ENCODE measurements around the gene NOL3. TPM values are rescaled to one million over a fixed set of nuclear protein-coding genes. Genes with fewer than 3 reads are reported as not detected.

NOL3 gene
- total and polyA plus RNA-seq, 2 of the 4 experiments (the other 2 are of a cell fraction) = 6.1 to 17.2 TPM

- dilution Hi-C loops (cut with HindIII; ENCODE audit: low sequenced_read_pairs, unreplicated experiment) = no loop called here
- Histone ChIP-seq H3K9me1 (ENCODE audit: insufficient read depth, low read length) (peaks cover 10% of the 10 kb centered on the region), H2BK120ac (ENCODE audit: low read depth, low read length) (no peak overlapping the region), H2AK9ac (replicated peaks; ENCODE audit: low read depth, low read length, poor library complexity) (peak overlapping the region; percentile 73), H2AFZ (replicated peaks; ENCODE audit: low read length, poor library complexity) (no peak overlapping the region), H2BK5ac (ENCODE audit: low read depth, low read length, poor library complexity, severe bottlenecking) (no peak overlapping the region), H4K20me1 (ENCODE audit: insufficient read depth, low read length) (peaks cover 34% of the 10 kb centered on the region), H3K14ac (replicated peaks; ENCODE audit: low read depth, low read length) (no peak overlapping the region), H3K18ac (ENCODE audit: low read depth, low read length) (no peak overlapping the region), H2BK15ac (ENCODE audit: low read depth, low read length) (no peak overlapping the region), H3K4ac (ENCODE audit: low read depth, low read length) (no peak overlapping the region), H3K9me3 (ENCODE audit: control insufficient read depth, insufficient read depth, low read length) (no peaks in the 10 kb centered on the region), H3K4me1 (ENCODE audit: control insufficient read depth, insufficient read depth, low read length) (peaks cover 12% of the 10 kb centered on the region), H3K4me3 (ENCODE audit: insufficient read depth, low read depth, low read length) (no peak overlapping the region), H3K36me3 (ENCODE audit: control insufficient read depth, insufficient read depth, low read length) (peaks cover 11% of the 10 kb centered on the region; the same call in 1 of the 2 replicates), H2BK20ac (ENCODE audit: low read depth, low read length) (no peak overlapping the region), H3K56ac (ENCODE audit: extremely low read depth, insufficient read depth, low read length) (no peak overlapping the region), H2AK5ac (ENCODE audit: low read depth, low read length) (no peak overlapping the region), H4K5ac (ENCODE audit: low read depth, low read length) (no peak overlapping the region), H4K8ac (ENCODE audit: low read depth in 2 of 2, low read length in 2 of 2) (no peak overlapping the region), H3K9ac (ENCODE audit: low read depth, low read length) (no peak overlapping the region), H3K23ac (ENCODE audit: low read depth, low read length) (no peak overlapping the region), H3K4me2 (ENCODE audit: low read depth, low read length) (no peak overlapping the region), H3K27me3 (ENCODE audit: control insufficient read depth, insufficient read depth, low read length) (no peaks in the 10 kb centered on the region), H3K27ac (ENCODE audit: insufficient read depth, low read length) (no peak overlapping the region), H4K91ac (ENCODE audit: insufficient read depth, low read depth, low read length) (no peak overlapping the region), H3K79me1 (ENCODE audit: low read depth in 1 of 2, low read length in 2 of 2) (peaks cover 27 to 49% of the 10 kb centered on the region in 2 experiments)
- no peak for ATAC-seq (ENCODE audit: low read depth)
- ChIA-PET CTCF (no interaction called here), POLR2A (ENCODE audit: unreplicated experiment) (interaction anchor here (0.6 kb wide), 1 partner anchor 78 kb away, joined by 4 read pairs; no protein-coding TSS in a partner anchor)
- 57% methylated on average over 2 of the region's 13 CpGs; no CpG with 5 or more reads in 1 of the 2 experiments for WGBS, 2 experiments (ENCODE audit: extremely low coverage in 2 of 2, insufficient read length in 1 of 2)
- DNase-seq = no peak
- in situ Hi-C loops (cut with MboI; ENCODE audit: low sequenced_read_pairs) = no loop called here
- intact Hi-C loops (cut with micrococcal nuclease) = loop anchor here (10.0 kb wide), 1 partner anchor 165 kb away; no protein-coding TSS in a partner anchor
- BruUV-seq (replicated peaks) = no TSS peak
- TF ChIP-seq RAD21 (IDR thresholded peaks at IDR 0.05; ENCODE audit: low read length) (0 out of 2 replicates have a peak, but pooled peaks have one; percentile 15), RFX5 (IDR thresholded peaks at IDR 0.05; ENCODE audit: low read depth, low read length) (no peak), MAFK (IDR thresholded peaks at IDR 0.05; ENCODE audit: low read depth, low read length) (no peak), SMC3 (IDR thresholded peaks at IDR 0.05; ENCODE audit: low read depth, low read length) (0 out of 2 replicates have a peak, but pooled peaks have one; percentile 18)
- TF ChIP-seq, protein P1, sequence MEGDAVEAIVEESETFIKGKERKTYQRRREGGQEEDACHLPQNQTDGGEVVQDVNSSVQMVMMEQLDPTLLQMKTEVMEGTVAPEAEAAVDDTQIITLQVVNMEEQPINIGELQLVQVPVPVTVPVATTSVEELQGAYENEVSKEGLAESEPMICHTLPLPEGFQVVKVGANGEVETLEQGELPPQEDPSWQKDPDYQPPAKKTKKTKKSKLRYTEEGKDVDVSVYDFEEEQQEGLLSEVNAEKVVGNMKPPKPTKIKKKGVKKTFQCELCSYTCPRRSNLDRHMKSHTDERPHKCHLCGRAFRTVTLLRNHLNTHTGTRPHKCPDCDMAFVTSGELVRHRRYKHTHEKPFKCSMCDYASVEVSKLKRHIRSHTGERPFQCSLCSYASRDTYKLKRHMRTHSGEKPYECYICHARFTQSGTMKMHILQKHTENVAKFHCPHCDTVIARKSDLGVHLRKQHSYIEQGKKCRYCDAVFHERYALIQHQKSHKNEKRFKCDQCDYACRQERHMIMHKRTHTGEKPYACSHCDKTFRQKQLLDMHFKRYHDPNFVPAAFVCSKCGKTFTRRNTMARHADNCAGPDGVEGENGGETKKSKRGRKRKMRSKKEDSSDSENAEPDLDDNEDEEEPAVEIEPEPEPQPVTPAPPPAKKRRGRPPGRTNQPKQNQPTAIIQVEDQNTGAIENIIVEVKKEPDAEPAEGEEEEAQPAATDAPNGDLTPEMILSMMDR (conservative IDR thresholded peaks at IDR 0.05; ENCODE audit: low read depth, low read length) = peak; percentile 13; the same call in 1 of the 2 replicates
Measured at GRCh38 chr16:67179421-67180080, 9.2 kb downstream of the NOL3 start.
